HepG2 (cell line): ENCODE results near the gene QKI. TPM values are rescaled to one million over a fixed set of nuclear protein-coding genes. Genes with fewer than 3 reads are reported as not detected.
A peak's percentile ranks its signal among the peaks of the same experiment; 100 is the strongest.

Source experiments
- CBX5 ChIP-seq: sonication (generic); formaldehyde crosslinking; IDR thresholded peaks from 2 replicates; pipeline ENCODE4 v1.4.0; 2020; ENCODE audit warnings: missing genetic modification reagents, borderline replicate concordance
- HES4 ChIP-seq: sonication (generic); formaldehyde crosslinking; IDR thresholded peaks from 2 replicates; pipeline ENCODE4 v1.9.0; 2021; ENCODE audit warnings: mild to moderate bottlenecking, missing genetic modification reagents, borderline replicate concordance
- HMGXB4 ChIP-seq, 2 experiments: sonication (generic) in 1 of 2; formaldehyde crosslinking in 1 of 2; IDR thresholded peaks; 2 replicates each; pipeline versions ENCODE4 v1.4.0 to v1.6.1; 2018 to 2020; ENCODE audit warnings: missing genetic modification reagents in 2 of 2, borderline replicate concordance in 1 of 2, low read depth in 1 of 2, mild to moderate bottlenecking in 1 of 2, missing biosample characterization in 1 of 2
- KDM5A ChIP-seq: fragments of 200-600 bp; sonication (generic); IDR thresholded peaks from 2 replicates; pipeline ENCODE4 v1.7.0; 2018; ENCODE audit warnings: antibody characterized with exemption, mild to moderate bottlenecking, low read length, borderline replicate concordance
- NFAT5 ChIP-seq: sonication (generic); formaldehyde crosslinking; IDR thresholded peaks from 2 replicates; pipeline ENCODE4 v1.4.0; 2020; ENCODE audit warnings: missing genetic modification reagents
- SALL1 ChIP-seq: sonication (generic); formaldehyde crosslinking; IDR thresholded peaks from 2 replicates; pipeline ENCODE4 v1.8.0; 2022; ENCODE audit warnings: mild to moderate bottlenecking, missing genetic modification reagents
- SATB2 ChIP-seq: sonication (generic); formaldehyde crosslinking; IDR thresholded peaks from 2 replicates; pipeline ENCODE4 v1.5.0; 2020; ENCODE audit warnings: missing genetic modification reagents
- SIN3B ChIP-seq: fragments of 150-350 bp; IDR thresholded peaks from 2 replicates; pipeline ENCODE4 v1.6.1; 2014; ENCODE audit warnings: low read length
- XRCC5 ChIP-seq: fragments of 200-400 bp; formaldehyde crosslinking; optimal IDR thresholded peaks from 2 replicates; pipeline ENCODE3; 2017; ENCODE audit warnings: mild to moderate bottlenecking, low read length
- ZBTB2 ChIP-seq: sonication (generic); formaldehyde crosslinking; IDR thresholded peaks from 2 replicates; pipeline ENCODE4 v1.8.0; 2022; ENCODE audit warnings: low read depth, missing genetic modification reagents
- ZBTB44 ChIP-seq: sonication (generic); formaldehyde crosslinking; IDR thresholded peaks from 2 replicates; pipeline ENCODE4 v1.4.0; 2020; ENCODE audit warnings: missing genetic modification reagents
- ZFP91 ChIP-seq: sonication (generic); formaldehyde crosslinking; IDR thresholded peaks from 2 replicates; pipeline ENCODE4 v1.9.0; 2022; ENCODE audit warnings: missing genetic modification reagents, mild to moderate bottlenecking, borderline replicate concordance
- ZNF331 ChIP-seq: sonication (generic); formaldehyde crosslinking; IDR thresholded peaks from 2 replicates; pipeline ENCODE4 v1.4.0; 2020; ENCODE audit warnings: missing genetic modification reagents
- ZNF362 ChIP-seq: sonication (generic); formaldehyde crosslinking; IDR thresholded peaks from 2 replicates; pipeline ENCODE4 v1.4.0; 2020; ENCODE audit warnings: missing genetic modification reagents, mild to moderate bottlenecking, borderline replicate concordance
- ZSCAN9 ChIP-seq: IDR thresholded peaks from 2 replicates; pipeline ENCODE4 v1.6.1; 2016; ENCODE audit warnings: borderline replicate concordance
- polyA plus RNA-seq, 8 experiments: library from polyadenylated mRNA; depleted of rRNA in 3 of 8; stranded (reverse) in 7 of 8; unstranded in 1 of 8; fragments of >200 nt; fragmentation: Illumina TruSeq in 4 of 8; extraction: Trizol in 4 of 8; gene quantifications; 2 replicates each; pipeline versions ENCODE4 v1.2.1 to v1.2.3, GENCODE V29; 2011 to 2016; ENCODE audit warnings: low read depth in 4 of 8, missing spikeins in 1 of 8, mixed read lengths in 1 of 8; ENCODE audit not compliant: insufficient read depth in 1 of 8
- total RNA-seq, 5 experiments: library from RNA; depleted of rRNA; stranded (reverse); fragments of >200 nt; fragmentation: Illumina TruSeq; extraction: Trizol; gene quantifications; 2 replicates each; pipeline ENCODE4 v1.2.3, GENCODE V29; 2016; ENCODE audit warnings: low read depth in 1 of 5

Gene QKI
- total and polyA plus RNA-seq, 2 of the 13 experiments (the other 11 are each of a cell fraction or from before 2014, with no cell fraction given): 136 to 137 TPM

GRCh38 chr6:163416557-163417253, 2.2 kb downstream of the QKI start (continued):
- TF ChIP-seq NFAT5 (CRISPR knock-in tag): no peak
- peak; percentile 97 for TF ChIP-seq ZNF362 (CRISPR knock-in tag)
- no peak for TF ChIP-seq SALL1
- TF ChIP-seq ZFP91 (CRISPR knock-in tag): peak; percentile 95
- no peak for TF ChIP-seq ZSCAN9
- no peak for TF ChIP-seq XRCC5
- TF ChIP-seq SIN3B: no peak
- TF ChIP-seq ZBTB44 (CRISPR knock-in tag): no peak
- no peak for TF ChIP-seq CBX5 (CRISPR knock-in tag)
- no peak for TF ChIP-seq HES4 (CRISPR knock-in tag)
- peak in 1 of 2 experiments; percentile 55; a peak in 1 of 4 replicates for TF ChIP-seq HMGXB4 (CRISPR knock-in tag; IDR thresholded peaks at IDR 0.05; ENCODE audit: borderline replicate concordance in 1 of 2, low read depth in 1 of 2)
- no peak; the same call in 1 of the 2 replicates for TF ChIP-seq SATB2 (CRISPR knock-in tag)
- no peak for TF ChIP-seq ZBTB2 (CRISPR knock-in tag)
- no peak for TF ChIP-seq KDM5A
- no peak for TF ChIP-seq ZNF331 (CRISPR knock-in tag)
